GM06990 (cell line): Measurements from ENCODE around the gene HRH4.

Experiments
- DNase-seq: peaks from one replicate; pipeline ENCODE4 v3.0.0-alpha.2; 2011; ENCODE audit not compliant: insufficient read length; ENCODE audit errors: extremely low read depth
- H3K27me3 ChIP-seq: replicated peaks from 2 replicates; pipeline ENCODE4 v1.6.0; 2011; ENCODE audit warnings: low read length; ENCODE audit not compliant: control insufficient read depth, insufficient read depth
- H3K36me3 ChIP-seq: 2 replicates; pipeline ENCODE4 v1.5.1; 2011; ENCODE audit warnings: low read length; ENCODE audit not compliant: control insufficient read depth, insufficient read depth
- H3K4me3 ChIP-seq: replicated peaks from 2 replicates; pipeline ENCODE4 v1.5.1; 2011; ENCODE audit warnings: low read depth, mild to moderate bottlenecking, control low read depth, low read length
- CTCF ChIP-seq: IDR thresholded peaks from 2 replicates; pipeline ENCODE4 v1.5.1; 2011; ENCODE audit warnings: low read length, control low read depth, mild to moderate bottlenecking, inconsistent platforms; ENCODE audit not compliant: insufficient read depth, poor library complexity, severe bottlenecking

Gene HRH4

GRCh38 chr18:24518596-24518995 lies 58.2 kb downstream of the HRH4 start:
- TF ChIP-seq CTCF = no peak
- no peak for DNase-seq
- Histone ChIP-seq H3K4me3 (no peak overlapping the region), H3K36me3 (no peaks in the 10 kb centered on the region), H3K27me3 (peaks cover 1% of the 10 kb centered on the region; the same call in 1 of the 2 replicates)
